ENCODE measurements around the gene MAP4. TPM values are rescaled to one million over a fixed set of nuclear protein-coding genes. Genes with fewer than 3 reads are reported as not detected.
A peak's percentile ranks its signal among the peaks of the same experiment; 100 is the strongest.

Gene MAP4
- total and polyA plus RNA-seq, 2 of the 13 experiments (the other 11 are each of a cell fraction or from before 2014, with no cell fraction given): 33.1 to 38.7 TPM

DNA sequence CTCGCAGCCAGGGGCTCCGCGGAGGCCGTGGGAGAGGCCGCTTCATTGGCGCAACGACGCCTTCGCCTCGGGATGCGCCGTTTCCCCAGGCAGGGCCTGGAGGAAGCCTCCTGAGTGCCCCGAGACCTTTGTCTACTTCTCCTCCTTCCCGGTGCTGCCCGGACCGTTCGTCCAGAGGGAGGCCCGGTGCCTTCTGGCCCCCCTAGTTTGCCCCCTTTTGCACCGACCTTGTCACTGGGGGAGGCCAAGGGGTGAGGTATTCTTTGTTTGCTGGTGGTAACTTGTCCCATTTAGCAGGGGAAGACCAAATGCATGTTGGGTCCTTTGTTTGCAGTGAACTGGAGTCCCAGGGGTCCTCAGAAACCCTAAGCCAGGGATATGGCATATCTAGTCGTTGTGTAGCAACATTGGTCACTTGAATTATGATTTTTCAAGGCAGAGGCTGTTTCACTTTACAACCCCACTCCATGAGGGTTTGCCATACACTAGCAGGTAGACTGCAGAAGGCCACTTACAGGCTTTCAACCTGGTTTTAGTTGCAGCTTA lies 212.7 kb downstream of the MAP4 start (continued):
- no peak for TF ChIP-seq ZMYM4 (CRISPR knock-in tag; IDR thresholded peaks at IDR 0.05)
- no peak for TF ChIP-seq SKIL (CRISPR knock-in tag; IDR thresholded peaks at IDR 0.05; ENCODE audit: borderline replicate concordance)
- no peak for TF ChIP-seq ZNF44 (CRISPR knock-in tag; IDR thresholded peaks at IDR 0.05)
- no peak for TF ChIP-seq NCOA1 (CRISPR knock-in tag; IDR thresholded peaks at IDR 0.05)
- TF ChIP-seq PHF5A (CRISPR knock-in tag; IDR thresholded peaks at IDR 0.05; ENCODE audit: low read depth, unreplicated experiment): no peak
- TF ChIP-seq HOXA7 (CRISPR knock-in tag; IDR thresholded peaks at IDR 0.05): no peak
- TF ChIP-seq AHR (CRISPR knock-in tag; IDR thresholded peaks at IDR 0.05): peak; percentile 51; the same call in 1 of the 2 replicates
- TF ChIP-seq IKZF4 (CRISPR knock-in tag; IDR thresholded peaks at IDR 0.05; ENCODE audit: borderline replicate concordance, low read depth, not compliant biosample characterization): no peak
- no peak for TF ChIP-seq ZNF205 (CRISPR knock-in tag; IDR thresholded peaks at IDR 0.05)
- TF ChIP-seq PAX8 (CRISPR knock-in tag; IDR thresholded peaks at IDR 0.05; ENCODE audit: borderline replicate concordance): no peak
- no peak for TF ChIP-seq ZNF432 (CRISPR knock-in tag; IDR thresholded peaks at IDR 0.05; ENCODE audit: borderline replicate concordance)
- TF ChIP-seq ZNF788 (CRISPR knock-in tag; IDR thresholded peaks at IDR 0.05; ENCODE audit: borderline replicate concordance): no peak
- TF ChIP-seq, protein P1, sequence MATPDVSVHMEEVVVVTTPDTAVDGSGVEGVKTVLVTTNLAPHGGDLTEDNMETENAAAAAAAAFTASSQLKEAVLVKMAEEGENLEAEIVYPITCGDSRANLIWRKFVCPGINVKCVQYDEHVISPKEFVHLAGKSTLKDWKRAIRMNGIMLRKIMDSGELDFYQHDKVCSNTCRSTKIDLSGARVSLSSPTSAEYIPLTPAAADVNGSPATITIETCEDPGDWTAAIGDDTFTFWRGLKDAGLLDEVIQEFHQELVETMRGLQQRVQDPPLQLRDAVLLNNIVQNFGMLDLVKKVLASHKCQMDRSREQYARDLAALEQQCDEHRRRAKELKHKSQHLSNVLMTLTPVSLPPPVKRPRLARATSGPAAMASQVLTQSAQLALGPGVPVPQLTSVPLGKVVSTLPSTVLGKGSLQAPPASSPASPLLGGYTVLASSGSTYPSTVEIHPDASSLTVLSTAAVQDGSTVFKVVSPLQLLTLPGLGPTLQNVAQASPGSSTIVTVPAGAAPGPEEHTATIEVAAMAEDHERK (CRISPR knock-in tag; IDR thresholded peaks at IDR 0.05; ENCODE audit: low read depth): no peak
- 0 out of 2 replicates have a peak, but pooled peaks have one; percentile 10 for TF ChIP-seq ZNF567 (CRISPR knock-in tag; IDR thresholded peaks at IDR 0.05; ENCODE audit: borderline replicate concordance)
- no peak for TF ChIP-seq SAP130 (CRISPR knock-in tag; IDR thresholded peaks at IDR 0.05; ENCODE audit: low read depth)
- no peak for TF ChIP-seq SYNCRIP (IDR thresholded peaks at IDR 0.05; ENCODE audit: insufficient read depth, low read depth, low read length)
- TF ChIP-seq ZBTB3 (CRISPR knock-in tag; IDR thresholded peaks at IDR 0.05; ENCODE audit: borderline replicate concordance, low read depth): peak; percentile 9; the same call in 1 of the 2 replicates
- no peak for TF ChIP-seq SP5 (CRISPR knock-in tag; IDR thresholded peaks at IDR 0.05; ENCODE audit: borderline replicate concordance, low read depth)
- TF ChIP-seq, protein P2, sequence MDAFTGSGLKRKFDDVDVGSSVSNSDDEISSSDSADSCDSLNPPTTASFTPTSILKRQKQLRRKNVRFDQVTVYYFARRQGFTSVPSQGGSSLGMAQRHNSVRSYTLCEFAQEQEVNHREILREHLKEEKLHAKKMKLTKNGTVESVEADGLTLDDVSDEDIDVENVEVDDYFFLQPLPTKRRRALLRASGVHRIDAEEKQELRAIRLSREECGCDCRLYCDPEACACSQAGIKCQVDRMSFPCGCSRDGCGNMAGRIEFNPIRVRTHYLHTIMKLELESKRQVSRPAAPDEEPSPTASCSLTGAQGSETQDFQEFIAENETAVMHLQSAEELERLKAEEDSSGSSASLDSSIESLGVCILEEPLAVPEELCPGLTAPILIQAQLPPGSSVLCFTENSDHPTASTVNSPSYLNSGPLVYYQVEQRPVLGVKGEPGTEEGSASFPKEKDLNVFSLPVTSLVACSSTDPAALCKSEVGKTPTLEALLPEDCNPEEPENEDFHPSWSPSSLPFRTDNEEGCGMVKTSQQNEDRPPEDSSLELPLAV (CRISPR knock-in tag; conservative IDR thresholded peaks at IDR 0.05; ENCODE audit: low read depth): no peak
- no peak for TF ChIP-seq ZNF101 (CRISPR knock-in tag; IDR thresholded peaks at IDR 0.05; ENCODE audit: borderline replicate concordance, low read depth)
- no peak for TF ChIP-seq ZNF563 (CRISPR knock-in tag; IDR thresholded peaks at IDR 0.05)
